ENCODE measurements around the gene OR4D1.

The OR4D1 gene

DNA sequence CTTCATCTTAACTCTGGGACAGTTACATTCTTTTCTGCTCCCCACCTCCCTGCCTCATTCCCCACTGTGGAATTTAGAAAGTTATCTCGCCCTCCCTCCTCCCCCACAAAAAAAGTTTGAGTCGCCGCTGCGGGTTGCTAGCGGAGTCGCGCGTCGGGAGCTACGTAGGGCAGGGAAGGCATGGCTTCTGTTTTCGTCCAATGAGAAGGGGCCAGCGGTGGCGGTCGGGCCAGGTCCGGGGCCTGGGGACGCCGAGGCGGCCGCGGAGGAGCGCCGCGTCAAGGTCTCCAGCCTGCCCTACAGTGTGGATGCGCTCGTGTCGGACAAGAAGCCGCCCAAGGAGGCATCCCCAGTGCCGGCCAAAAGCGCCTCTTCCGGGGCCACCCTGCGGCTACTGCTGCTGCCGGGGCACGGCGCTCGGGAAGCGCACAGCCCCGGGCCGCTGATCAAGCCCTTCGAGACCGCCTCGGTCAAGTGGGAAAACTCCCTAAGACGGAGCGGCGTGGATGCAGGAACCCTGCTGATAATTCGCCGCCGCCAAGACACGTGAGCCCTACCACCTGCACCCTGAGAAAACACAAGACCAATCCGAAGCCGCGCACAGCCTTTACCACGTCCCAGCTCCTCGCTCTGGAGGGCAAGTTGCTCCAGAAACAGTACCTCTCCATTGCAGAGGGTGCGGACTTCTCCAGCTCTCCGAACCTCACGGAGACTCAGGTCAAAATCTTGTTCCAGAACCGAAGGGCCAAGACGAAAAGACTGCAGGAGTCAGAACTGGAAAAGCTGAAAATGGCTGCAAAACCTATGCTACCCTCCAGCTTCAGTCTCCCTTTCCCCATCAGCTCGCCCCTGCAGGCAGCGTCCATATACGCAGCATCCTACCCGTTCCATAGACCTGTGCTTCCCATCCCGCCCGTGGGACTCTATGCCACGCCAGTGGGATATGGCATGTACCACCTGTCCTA lies 8.9 kb downstream of the OR4D1 start:
- peak; percentile 17 for DNase-seq (ENCODE audit: low spot score)

DNA sequence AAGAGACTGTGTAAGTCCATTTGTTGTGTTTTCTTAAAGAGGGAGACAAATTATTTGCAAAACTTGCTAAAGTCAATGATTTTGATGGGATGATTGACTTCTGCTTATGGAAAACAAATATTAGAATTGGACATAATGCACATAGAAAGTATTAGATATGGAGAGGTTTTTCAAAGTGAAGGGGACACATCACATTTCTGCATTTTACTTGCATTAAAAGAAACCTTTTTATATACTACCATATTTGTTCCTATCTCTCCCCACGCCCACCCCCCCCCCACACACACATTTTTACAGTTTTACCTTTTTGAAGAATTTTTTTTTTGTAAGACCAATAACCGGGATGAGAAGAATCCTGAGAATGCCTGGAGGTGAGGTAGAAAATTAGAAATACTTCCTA lies 10.0 kb downstream of the OR4D1 start:
- no peak for DNase-seq (ENCODE audit: low spot score)

DNA sequence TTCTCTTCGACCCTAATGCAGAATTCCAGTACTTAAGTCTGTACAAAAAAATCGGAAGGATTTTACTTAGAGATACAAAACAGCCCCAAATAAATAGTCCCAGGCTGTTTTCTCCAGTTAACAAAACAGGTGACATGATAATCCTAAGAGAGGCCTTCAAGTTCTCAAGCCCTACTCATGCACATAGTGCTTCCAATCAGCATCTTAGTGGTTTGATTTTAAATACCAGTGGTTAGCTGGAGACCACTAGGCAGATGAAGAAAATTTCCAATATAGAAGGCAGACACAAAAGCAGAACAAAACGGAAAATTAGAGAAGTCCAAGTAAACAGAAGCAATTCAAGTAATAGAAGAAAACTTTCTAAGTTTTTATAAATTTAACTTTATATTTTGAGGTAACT lies 13.4 kb downstream of the OR4D1 start:
- no peak for DNase-seq (ENCODE audit: low spot score)

DNA sequence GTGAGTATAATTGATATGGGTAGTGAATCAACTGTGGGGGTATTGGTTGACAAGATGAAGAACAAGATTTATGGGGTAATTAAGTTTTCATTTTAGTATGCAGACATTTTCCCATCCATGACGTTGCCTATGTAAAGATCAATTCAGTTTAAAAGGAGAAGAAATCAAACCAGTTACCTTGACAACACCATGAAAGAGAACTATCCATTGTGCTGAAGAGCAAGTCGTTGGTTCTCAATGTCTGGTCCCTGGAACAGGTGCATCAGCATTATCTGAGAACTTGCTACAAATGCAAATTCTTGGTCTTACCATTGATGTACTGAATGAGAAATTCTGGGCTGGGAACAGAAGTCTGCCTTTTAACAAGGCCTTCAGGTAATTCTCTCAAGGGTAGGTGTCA lies 17.8 kb downstream of the OR4D1 start:
- no peak for DNase-seq (ENCODE audit: low spot score)

DNA sequence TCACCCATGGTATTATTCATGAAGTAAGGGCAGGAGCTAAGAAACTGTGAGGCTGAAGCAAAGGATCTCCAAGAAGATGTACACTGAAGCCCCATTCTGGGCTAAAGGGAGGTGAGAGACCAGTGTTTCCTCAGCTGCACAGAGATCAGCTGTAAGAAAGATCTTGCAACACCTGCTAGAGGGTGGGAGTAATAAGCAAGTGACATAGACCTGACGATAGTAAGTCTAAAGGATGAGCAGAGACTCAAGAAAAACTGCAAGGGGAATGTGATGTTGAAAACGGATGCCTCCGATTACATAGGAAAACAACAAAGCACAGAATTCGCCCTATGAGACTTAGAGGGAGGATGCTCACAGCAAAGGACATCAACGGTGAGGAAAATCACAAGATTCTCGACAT lies 18.5 kb downstream of the OR4D1 start, which contains the start of gene OR4D2:
Gene OR4D2, plus strand, starts transcription at position 301 of the 400 bp plus-strand sequence. CDS start 2,674 bp downstream, outside the sequence.
- no peak for DNase-seq (ENCODE audit: low spot score)

DNA sequence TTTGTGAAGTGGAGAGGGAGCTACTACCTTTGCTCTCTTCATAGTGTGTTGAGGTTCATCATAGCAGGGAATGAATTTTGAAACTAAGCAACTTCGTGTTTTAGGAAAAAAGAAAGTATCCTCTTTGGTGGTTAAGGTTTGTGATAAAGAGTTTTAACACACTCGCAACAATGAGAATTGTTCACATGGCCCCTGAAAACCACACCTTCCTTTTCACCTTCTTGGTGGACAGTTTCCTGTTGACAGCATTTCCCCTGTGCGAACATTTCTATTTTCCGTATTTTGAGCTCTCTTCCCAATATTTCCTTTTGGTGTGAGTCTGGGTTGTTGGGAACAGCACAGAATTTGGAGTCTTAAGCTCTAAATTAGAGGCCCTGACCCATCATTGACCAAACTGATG lies 22.4 kb downstream of the OR4D1 start:
- DNase-seq (ENCODE audit: low spot score): no peak

DNA sequence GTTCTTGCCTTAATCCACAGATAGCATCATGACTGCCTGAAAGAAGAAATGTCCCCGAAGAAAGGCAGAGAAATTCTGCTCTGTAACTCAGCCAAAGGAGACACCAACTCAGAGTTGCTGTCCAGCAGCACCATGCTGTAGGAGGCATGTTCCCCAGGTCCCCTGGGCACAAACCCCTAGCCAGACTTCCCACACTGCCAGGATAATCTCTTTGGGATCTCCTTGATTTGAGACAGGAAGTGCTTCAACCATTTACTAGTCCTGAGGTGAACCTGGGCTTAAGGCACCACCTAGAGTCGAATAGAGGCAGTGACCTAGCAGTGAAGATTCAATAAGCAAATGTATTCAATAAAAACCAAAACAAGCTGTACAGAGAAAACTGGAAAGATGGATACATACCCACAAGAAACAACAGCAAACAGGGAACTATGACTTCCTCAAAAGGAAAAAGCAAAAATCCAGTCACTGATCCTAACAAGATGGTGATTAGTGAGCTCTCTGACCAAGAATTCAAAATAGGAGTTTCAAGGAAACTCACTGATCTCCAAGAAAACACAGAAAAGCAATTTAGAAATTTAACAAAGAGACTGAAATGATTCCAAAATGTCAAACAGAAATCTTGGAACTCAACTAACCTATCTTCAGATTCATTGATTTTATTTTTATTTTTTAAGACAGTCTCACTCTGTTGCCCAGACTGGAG lies 24.3 kb downstream of the OR4D1 start:
- peak; percentile 24 for DNase-seq (ENCODE audit: low spot score)

DNA sequence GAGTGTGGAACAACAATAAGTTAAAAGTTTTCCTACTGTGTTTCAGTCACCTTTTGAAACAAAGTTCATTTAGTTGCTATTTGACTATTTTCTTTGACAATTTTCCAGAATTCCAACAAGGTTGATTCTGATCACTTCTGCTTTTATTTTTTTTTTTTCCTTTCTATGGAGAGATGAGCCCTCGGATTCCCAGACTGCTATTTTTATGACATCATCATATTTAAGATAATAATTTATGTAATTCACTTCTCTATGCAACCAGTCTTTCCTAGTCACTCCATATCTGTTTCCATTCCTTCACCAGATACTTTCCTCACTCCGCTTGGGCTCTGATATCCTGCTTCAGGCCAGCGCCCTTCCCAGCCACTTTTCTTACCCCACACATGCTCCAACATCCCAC lies 26.7 kb downstream of the OR4D1 start:
- DNase-seq (ENCODE audit: low spot score): no peak

DNA sequence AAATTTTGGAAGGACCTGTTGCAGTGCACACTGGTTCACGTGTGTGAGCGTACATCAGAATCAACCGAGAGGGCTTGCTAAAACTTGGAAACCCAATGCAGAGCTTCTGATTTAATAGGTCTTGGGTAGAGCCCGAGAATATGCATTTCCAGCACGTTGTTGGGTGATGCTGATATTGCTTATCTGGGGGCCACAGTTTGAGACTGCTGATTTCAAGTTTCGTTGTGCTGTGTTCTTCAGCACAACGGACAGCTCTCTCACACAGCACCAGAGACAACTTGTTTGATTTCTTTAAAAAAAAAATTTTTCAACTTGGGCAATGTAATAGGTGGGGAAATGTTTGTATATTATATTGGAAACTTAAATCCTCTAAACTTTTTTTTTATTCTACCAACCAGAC lies 28.0 kb downstream of the OR4D1 start:
- DNase-seq (ENCODE audit: low spot score): no peak

DNA sequence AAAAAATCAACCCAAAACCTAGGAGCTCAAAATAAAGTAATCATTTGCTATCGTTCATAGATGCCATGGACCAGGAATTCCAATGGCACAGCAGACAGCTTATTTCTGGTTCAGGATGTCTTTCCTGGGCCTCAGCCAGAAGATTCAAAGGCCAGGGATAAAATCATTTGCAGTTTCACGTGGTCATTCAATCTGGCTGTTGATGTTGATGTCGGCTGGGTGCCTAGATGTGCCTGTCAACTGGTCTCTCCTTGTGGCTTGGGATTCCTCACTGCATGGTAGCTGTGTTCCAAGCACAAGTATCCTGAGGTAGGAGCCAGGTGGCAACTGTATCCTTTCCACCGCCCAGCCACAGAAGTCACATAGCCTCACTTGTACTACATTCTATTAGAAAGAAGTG lies 33.6 kb downstream of the OR4D1 start:
- no peak for DNase-seq (ENCODE audit: low spot score)

DNA sequence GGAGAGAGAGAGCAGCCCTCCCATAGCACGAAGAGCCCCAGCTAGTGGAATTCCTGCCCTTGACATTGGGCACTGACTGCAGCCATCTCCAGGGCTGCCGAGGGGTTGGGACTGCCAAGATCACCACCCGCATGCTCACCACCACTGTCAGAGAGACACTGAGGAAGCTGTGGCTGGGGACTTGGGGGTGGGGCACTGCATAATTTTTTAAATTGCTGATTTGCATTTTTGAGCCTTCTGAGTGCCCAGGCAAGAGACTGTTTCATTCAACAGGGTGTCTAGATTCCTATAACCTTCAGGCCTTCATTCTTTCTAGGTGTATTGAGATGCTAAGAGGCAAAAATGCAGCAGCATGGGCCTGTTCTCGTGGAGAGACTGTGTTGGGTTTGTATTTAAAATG lies 35.3 kb downstream of the OR4D1 start:
- DNase-seq (ENCODE audit: low spot score): no peak

DNA sequence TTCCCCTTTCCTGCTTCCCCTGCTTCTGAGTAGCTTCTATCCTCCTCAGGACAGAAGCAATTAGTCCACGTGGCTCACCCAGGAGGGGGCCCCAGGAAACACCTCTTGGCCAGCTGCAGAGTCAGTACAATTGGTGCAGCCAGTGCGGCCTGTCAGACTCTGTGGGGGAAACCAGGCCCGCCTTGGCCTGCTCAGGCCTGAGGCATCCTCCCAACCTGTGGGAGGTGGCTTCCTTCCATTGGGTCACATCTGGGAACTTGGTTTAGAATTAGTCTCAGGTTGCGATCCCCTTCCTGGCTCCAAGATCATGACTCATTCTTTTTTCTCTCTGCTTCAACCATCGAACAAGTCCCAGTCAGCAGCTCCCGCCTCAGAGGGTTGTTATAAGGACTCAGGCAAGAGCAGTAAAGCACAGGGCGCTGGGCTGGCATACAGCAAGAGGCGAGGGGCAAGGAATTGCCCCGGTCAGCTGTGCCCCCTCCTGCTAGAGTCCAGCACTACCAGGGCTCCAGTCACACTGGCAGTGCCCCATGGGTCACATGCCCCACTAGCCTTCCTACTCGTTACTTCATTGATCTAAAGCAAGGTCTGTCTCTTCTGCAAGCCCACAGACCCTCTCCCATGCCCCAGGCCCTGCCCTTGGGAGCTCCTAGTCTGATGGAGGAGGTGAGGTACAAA lies 36.3 kb downstream of the OR4D1 start:
- DNase-seq (ENCODE audit: low spot score): no peak

DNA sequence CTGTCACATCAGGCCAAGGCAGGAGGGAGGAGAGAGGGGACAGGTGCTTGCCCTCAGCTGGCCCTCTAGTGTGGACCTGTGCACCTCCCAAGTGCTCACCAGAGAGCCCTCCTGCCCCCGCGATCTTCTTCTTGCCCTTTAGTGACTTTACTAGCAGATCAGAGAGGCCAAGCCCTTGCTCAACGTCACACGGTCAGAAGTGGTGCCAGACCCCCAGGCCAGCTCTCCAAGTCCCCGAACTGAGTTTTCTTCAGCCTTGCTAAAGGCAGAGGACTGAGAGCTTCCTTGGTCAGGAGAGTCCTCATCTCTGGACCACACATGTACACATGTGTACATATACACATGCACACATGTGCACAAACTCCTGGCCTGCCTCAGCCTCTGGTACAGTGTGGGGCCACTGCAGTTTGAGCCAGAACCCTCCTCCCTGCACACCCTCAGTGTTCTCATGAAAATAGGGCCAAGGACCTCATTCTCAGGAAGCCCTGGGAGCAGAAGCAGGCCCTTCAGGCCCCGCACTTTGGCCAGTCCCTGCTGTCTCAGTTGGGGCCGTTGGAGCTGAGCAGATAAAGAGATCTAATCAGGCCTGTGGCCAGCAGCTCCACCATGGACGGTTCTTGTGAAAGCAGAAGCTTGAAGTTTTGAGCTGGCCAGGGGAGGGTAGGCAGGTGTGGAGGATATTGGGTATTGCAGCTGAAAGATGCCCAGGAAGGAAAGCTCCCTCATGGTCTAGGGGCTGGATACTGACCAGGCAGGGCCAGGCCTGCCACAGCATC lies 37.0 kb downstream of the OR4D1 start:
- no peak for DNase-seq (ENCODE audit: low spot score)

DNA sequence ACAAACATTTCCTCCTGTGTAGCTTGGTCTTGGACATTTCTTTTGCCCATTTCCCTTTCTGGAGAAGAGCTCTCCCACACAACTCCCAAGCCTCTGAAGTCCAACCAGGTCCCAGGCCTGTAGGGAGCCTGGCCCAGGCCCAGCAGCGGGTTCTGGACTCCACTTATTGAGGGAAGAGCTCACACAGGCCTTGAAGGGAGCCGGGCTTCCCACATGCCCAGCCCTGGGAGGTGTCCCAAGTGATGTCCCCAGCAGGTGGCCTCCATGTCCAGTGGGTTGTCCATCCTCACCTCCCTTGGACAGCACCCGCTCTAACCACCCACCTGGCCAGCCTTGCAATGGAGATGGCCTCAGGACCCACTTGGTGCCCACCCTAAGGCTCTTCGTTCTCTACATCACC lies 38.4 kb downstream of the OR4D1 start:
- DNase-seq (ENCODE audit: low spot score): no peak

DNA sequence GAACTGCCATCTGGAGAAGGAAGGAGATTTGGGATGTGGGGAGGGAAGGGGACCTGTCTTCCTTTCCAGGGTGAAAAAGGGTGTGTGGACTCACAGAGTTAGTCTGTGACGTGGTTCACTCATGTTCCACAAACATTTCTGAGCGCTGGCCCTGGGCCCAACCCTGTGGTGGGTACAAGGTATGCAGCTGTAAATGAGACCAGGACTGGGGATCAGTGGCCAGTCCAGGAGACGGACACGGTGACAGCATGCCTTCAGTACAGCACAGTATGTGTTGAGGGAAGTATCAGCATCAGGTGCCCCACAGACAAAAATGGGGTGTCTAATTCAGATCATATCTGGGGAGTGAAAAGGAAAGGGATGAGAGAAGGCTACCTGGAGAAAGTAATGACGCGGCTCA lies 38.9 kb downstream of the OR4D1 start:
- DNase-seq (ENCODE audit: low spot score): no peak

DNA sequence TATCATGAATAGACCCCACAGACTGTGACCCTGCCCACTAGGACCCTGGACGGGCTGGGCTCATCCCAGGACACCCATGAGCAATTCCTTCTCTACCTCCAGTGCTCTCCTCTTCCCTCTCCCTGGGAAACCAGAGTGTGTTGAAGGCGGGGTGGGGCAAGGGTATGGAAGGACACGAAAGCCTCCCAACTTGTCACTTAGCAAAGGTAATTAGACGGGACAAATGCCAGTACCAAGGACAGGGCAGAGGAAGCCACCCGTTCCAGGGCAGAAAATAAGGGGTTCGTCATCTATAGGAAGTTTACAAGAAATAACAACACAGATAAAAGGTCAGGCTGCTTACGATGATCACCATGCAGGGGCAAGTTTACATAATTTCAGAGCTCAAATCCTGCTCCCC lies 39.5 kb downstream of the OR4D1 start:
- DNase-seq (ENCODE audit: low spot score): no peak

DNA sequence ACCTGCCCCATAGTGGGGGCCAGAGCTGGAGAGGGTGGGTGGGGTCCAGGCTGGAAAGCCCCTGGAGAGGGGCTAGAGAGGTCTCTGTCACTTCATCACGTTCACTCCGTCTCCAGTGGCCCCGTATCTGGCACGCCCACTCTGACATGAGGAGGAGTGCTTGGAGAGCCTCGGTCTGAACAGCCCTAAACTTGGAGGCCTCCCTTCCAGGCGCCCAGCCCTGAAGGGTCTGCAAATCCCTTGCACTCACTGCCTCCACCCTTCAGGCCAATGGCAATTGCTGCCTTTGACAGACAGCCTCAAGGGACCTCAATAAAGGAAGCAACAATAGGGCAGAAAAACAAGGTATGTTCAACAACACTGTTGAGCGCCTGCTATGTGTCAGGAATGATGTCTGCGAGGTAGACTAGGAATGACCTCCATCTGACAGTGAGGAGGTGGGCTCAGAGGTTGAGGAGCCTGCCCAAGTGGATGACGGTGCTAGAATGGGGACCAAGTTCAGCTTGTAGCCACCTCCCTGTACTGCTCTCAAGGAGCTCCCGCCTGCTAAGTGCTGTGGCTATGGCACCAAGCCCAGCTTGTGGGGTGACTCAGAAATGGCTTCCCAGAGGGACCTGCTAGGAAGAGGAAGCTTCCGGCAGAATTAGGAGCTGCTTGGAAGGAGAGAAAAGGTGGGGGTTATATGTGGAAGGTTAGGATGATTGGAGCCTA lies 41.4 kb downstream of the OR4D1 start:
- peak; percentile 36 for DNase-seq (ENCODE audit: low spot score)

DNA sequence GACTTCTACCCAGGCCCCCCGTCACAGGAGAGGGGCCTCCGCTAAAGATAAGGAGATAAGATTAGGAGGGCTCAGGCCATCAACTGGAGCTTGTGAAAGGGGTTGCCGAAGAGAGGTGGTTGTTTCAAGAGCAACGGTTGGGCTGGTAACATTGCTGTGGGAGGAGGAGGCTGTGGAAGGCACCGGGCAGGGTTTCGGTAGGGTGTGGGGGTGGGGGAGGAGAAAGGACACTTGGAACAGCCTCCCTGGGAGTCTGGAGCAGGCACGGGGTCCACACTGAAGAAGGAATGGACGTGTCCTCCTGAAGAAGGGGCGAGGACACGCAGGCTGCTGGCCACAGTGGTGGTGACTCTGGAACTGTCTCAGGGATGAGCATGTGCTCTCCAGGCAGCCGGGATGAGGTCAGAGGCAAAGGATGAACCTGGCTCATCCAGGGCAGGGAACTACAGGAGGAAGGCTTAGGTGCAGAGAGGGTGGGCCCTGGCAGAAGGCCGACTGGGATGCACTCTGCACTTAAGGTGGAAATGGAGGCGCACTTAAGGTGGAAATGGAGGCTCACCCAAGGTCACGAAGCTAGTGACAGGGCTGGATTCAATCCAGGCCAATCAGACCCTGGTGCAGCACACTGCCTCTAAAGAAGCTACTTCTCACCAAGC lies 43.2 kb downstream of the OR4D1 start:
- no peak for DNase-seq (ENCODE audit: low spot score)

DNA sequence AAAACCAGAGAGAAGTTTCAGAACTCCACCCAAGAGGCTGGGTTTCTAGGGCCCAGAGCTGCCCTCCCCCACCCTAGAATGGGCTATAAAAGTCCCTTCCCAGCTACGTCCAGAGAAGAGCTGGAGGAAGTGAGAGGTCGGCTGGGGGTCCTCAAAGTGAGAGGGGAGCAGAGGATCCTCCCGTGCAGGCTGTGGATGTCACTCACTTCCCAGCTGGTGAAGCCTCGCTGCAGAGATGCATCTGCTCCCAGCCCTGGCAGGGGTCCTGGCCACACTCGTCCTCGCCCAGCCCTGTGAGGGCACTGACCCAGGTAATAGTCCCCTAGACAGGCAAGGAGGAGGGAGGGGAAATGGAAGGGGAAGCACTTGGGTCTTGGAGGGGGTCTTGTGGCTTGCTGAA lies 44.4 kb downstream of the OR4D1 start, which contains the start of gene EPX:
Gene EPX, plus strand, starts transcription at position 115 of the 400 bp plus-strand sequence. Its CDS starts 121 bp downstream, at position 236.
- DNase-seq (ENCODE audit: low spot score): no peak

DNA sequence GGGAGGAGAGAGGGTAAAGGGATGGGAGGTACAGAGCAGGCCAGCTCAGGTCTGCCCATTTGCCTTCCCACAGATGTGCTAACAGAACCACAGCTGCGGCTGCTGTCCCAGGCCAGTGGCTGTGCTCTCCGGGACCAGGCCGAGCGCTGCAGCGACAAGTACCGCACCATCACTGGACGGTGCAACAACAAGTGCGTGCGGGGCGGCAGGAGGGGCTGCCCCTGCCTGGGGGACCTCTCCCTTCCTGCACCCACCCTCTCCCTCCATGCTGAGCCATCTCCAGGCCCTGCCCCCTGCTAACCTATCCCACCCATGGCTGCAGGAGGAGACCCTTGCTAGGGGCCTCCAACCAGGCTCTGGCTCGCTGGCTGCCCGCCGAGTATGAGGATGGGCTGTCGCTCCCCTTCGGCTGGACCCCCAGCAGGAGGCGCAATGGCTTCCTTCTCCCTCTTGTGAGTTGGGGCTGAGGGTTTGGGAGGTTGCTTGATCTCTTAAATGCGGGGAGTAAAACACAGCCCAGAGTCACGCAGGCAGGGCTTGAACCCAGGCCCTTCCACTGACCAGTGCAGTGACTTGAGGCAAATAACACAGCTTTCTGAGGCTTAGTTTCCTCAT lies 45.6 kb downstream of the OR4D1 start:
- DNase-seq (ENCODE audit: low spot score): no peak
